ENCODE data around the gene COL18A1. TPM values are rescaled to one million over a fixed set of nuclear protein-coding genes. Genes with fewer than 3 reads are reported as not detected.

Gene COL18A1
- total RNA-seq, 2 donors from 2014 or later = 56.2 to 229 TPM

DNA sequence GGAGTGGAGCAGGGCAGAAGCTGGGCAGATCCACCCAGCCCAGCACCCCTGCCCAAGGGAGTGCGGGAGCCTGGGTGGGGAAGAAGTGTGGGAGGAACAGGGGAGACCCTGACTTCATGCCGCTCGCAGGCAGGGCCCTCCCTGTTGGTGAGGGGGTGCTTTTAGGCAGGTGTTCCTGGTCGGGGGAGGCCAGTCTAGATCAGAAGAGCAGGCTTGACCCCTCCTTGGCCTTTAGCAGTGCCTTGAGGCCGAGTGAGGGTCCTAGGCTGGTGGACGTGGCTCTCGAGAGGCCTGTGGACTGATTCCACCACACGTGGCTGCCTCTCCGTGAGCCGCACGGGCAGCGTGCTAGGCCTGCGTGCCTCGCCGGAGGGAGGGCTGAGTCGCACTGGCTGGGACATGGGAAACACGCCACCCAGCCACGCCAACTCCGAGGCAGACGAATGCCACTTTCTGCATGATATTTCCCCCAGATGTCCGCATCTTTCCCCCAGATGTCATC lies 19.4 kb upstream of the COL18A1 start:
- TF ChIP-seq POLR2A (IDR thresholded peaks at IDR 0.05) (no peak), POLR2AphosphoS5 (IDR thresholded peaks at IDR 0.05) (no peak)
- TF ChIP-seq, protein P1, sequence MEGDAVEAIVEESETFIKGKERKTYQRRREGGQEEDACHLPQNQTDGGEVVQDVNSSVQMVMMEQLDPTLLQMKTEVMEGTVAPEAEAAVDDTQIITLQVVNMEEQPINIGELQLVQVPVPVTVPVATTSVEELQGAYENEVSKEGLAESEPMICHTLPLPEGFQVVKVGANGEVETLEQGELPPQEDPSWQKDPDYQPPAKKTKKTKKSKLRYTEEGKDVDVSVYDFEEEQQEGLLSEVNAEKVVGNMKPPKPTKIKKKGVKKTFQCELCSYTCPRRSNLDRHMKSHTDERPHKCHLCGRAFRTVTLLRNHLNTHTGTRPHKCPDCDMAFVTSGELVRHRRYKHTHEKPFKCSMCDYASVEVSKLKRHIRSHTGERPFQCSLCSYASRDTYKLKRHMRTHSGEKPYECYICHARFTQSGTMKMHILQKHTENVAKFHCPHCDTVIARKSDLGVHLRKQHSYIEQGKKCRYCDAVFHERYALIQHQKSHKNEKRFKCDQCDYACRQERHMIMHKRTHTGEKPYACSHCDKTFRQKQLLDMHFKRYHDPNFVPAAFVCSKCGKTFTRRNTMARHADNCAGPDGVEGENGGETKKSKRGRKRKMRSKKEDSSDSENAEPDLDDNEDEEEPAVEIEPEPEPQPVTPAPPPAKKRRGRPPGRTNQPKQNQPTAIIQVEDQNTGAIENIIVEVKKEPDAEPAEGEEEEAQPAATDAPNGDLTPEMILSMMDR (IDR thresholded peaks at IDR 0.05) = no peak
- Histone ChIP-seq H3K4me3 (no peak overlapping the region), H3K9me3 (no peaks in the 10 kb centered on the region), H3K27ac (peak overlapping the region in 1 of 2 donors; percentile 9), H3K36me3 (no peaks in the 10 kb centered on the region), H3K4me1 (replicated peaks) (no peaks in the 10 kb centered on the region), H3K27me3 (replicated peaks; ENCODE audit: insufficient read depth) (no peaks in the 10 kb centered on the region)
- DNase-seq (ENCODE audit: low spot score) = no peak
- intact Hi-C loops (cut with DNase I) = no loop called here
- 96% methylated on average over 21 of the region's 21 CpGs for WGBS

DNA sequence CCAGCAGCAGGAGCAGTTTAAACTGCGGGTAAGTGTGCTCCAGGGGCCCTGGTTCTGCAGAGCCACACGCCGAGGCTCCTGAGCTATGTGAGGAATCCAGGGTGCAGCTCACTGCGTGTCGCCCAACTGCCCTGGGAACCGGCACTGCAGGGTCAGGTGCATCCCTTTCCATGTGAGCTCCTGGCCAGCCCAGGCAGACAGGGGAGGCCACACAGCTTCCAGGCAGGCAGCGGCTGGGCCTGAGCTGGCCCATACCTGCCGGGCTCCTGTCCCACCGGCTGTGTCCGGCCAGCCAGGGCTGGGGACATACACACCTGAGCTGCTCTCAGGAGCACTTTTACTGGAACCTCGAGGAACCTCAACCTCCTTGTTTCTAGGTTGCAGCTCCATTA lies 18.6 kb upstream of the COL18A1 start:
- no peak overlapping the region for H3K4me3 ChIP-seq
- TF ChIP-seq, protein P1 (IDR thresholded peaks at IDR 0.05) = no peak
- TF ChIP-seq POLR2AphosphoS5 (IDR thresholded peaks at IDR 0.05) (no peak), POLR2A (IDR thresholded peaks at IDR 0.05) (no peak)
- WGBS = 42% methylated on average over 10 of the region's 11 CpGs
- H3K27me3 ChIP-seq (replicated peaks; ENCODE audit: insufficient read depth) = no peaks in the 10 kb centered on the region
- H3K36me3 ChIP-seq = no peaks in the 10 kb centered on the region
- H3K27ac ChIP-seq = peak overlapping the region in 1 of 2 donors; percentile 53
- no peak for DNase-seq (ENCODE audit: low spot score)
- intact Hi-C loops (cut with DNase I) = no loop called here
- no peaks in the 10 kb centered on the region for H3K9me3 ChIP-seq
- H3K4me1 ChIP-seq (replicated peaks) = no peaks in the 10 kb centered on the region

DNA sequence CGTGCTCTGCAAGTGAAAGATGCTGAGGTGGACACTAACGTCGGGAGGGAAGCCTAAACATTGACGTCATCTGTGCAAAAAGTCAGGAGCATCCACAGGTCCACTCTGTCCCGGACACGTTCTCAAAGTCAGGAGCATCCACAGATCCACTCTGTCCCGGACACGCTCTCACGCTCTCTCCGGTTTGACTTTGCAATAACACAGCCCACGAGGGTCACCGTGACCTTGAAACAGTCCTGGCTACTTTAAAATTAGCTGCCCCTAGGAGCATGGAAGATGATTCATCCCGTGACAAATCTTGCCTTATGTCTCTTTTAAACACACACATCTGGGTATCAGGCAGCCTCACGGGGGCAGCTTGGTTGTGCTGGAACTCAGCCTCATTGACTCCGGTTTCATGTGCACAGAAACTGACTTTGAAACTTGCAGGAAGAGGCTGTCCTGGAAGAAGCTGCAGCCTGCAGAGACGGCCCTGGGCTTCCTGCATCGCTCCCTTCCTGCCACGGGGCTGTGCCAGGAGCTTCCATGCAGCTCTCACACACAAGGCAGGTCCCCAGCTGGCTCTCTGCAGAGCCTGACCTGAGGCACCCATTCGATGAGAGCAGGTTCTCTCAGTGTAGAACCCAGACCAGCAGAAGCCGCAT lies 18.1 kb upstream of the COL18A1 start:
- Histone ChIP-seq H3K27ac (peak overlapping the region in 1 of 2 donors; percentile 53), H3K4me3 (no peak overlapping the region), H3K36me3 (no peaks in the 10 kb centered on the region), H3K4me1 (replicated peaks) (no peaks in the 10 kb centered on the region), H3K9me3 (no peaks in the 10 kb centered on the region), H3K27me3 (replicated peaks; ENCODE audit: insufficient read depth) (no peaks in the 10 kb centered on the region)
- DNase-seq (ENCODE audit: low spot score) = no peak
- intact Hi-C loops (cut with DNase I) = no loop called here
- WGBS = 34% methylated on average over 20 of the region's 20 CpGs
- TF ChIP-seq POLR2A (IDR thresholded peaks at IDR 0.05) = no peak
- TF ChIP-seq, protein P1 (IDR thresholded peaks at IDR 0.05) = peak in 2 of 4 experiments; percentile 23 to 32
- TF ChIP-seq POLR2AphosphoS5 (IDR thresholded peaks at IDR 0.05) = peak; percentile 37

DNA sequence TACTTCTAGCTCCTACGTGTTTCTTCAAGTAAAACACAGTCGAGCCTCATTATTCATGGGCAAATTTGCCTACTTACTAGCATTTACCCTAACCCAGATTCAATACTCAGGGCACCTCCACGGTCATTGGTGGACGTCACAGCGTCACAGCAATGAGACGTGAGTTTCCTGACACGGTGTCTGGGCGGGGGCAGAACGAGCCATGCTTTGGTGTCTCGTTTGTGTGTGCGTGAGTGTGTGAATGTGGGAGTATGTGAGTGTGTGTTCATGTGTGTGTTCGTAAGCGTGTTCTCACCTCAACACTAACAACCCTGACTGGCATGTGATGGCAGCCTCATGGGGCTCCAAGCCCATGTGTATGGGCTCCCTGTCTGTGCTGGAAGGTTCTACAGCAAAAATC lies 17.5 kb upstream of the COL18A1 start:
- WGBS = 89% methylated on average over 13 of the region's 13 CpGs
- no peaks in the 10 kb centered on the region for H3K4me1 ChIP-seq (replicated peaks)
- intact Hi-C loops (cut with DNase I) = no loop called here
- no peaks in the 10 kb centered on the region for H3K36me3 ChIP-seq
- no peak overlapping the region for H3K4me3 ChIP-seq
- peak overlapping the region in 1 of 2 donors; percentile 53 for H3K27ac ChIP-seq
- DNase-seq (ENCODE audit: low spot score) = no peak
- no peaks in the 10 kb centered on the region for H3K27me3 ChIP-seq (replicated peaks; ENCODE audit: insufficient read depth)
- TF ChIP-seq POLR2A (IDR thresholded peaks at IDR 0.05) = no peak
- TF ChIP-seq, protein P1 (IDR thresholded peaks at IDR 0.05) = no peak
- no peak for TF ChIP-seq POLR2AphosphoS5 (IDR thresholded peaks at IDR 0.05)
- H3K9me3 ChIP-seq = no peaks in the 10 kb centered on the region

DNA sequence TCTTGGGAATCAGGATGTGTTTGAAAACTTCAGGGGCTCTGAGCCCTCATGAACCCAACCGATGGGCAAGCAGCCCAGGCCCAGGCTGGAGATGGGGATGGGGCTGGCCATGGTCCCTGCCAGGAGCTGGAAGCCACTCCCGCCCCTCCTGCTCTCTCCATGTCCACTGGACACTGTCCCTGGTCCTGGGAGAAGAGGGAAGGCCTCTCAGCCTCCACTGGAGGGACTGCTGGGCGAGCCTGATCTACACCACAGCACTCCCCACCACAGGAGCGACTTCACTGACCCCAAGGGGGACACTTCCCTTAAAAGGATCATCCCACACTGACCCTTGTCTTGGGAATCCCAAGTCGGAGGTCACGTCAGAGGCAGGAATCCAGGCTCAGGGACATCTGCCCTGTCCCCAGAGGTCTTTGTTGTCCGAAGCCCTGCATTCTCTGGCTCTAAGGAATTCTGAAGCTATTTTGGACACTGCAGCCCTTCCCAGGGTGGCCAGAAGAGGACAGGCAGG lies 16.9 kb upstream of the COL18A1 start:
- Histone ChIP-seq H3K27ac (peak overlapping the region in 1 of 2 donors; percentile 53), H3K4me3 (no peak overlapping the region), H3K36me3 (no peaks in the 10 kb centered on the region), H3K9me3 (no peaks in the 10 kb centered on the region), H3K27me3 (replicated peaks; ENCODE audit: insufficient read depth) (no peaks in the 10 kb centered on the region), H3K4me1 (replicated peaks) (no peaks in the 10 kb centered on the region)
- WGBS = 79% methylated on average over 6 of the region's 7 CpGs
- intact Hi-C loops (cut with DNase I) = no loop called here
- TF ChIP-seq, protein P1 (IDR thresholded peaks at IDR 0.05) = no peak
- TF ChIP-seq POLR2AphosphoS5 (IDR thresholded peaks at IDR 0.05) (no peak), POLR2A (IDR thresholded peaks at IDR 0.05) (no peak)
- no peak for DNase-seq (ENCODE audit: low spot score)
